ENCODE results near the gene KCTD16. TPM values are rescaled to one million over a fixed set of nuclear protein-coding genes. Genes with fewer than 3 reads are reported as not detected.

KCTD16 gene
- total RNA-seq, 4 donors from 2014 or later, result not detected

DNA sequence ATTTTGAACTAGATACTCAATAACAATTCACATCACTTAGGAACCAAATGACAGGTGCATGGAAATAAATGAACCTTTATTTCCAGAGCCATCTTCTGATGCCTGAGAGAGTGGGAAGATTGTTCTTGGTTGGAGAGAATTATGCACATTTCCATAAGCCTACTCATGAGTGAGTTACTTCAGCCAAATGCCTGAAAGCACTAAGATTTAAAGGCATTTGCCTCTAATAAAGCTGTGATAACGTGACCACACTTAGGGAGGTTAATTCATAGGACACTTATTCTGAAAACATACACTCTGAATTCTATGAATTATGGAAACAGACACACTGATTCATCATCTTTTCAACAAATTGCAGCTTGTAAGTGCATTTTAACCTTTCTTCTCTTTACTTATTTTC, 40.0 kb downstream of the KCTD16 start:
- TF ChIP-seq, protein P1, sequence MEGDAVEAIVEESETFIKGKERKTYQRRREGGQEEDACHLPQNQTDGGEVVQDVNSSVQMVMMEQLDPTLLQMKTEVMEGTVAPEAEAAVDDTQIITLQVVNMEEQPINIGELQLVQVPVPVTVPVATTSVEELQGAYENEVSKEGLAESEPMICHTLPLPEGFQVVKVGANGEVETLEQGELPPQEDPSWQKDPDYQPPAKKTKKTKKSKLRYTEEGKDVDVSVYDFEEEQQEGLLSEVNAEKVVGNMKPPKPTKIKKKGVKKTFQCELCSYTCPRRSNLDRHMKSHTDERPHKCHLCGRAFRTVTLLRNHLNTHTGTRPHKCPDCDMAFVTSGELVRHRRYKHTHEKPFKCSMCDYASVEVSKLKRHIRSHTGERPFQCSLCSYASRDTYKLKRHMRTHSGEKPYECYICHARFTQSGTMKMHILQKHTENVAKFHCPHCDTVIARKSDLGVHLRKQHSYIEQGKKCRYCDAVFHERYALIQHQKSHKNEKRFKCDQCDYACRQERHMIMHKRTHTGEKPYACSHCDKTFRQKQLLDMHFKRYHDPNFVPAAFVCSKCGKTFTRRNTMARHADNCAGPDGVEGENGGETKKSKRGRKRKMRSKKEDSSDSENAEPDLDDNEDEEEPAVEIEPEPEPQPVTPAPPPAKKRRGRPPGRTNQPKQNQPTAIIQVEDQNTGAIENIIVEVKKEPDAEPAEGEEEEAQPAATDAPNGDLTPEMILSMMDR (IDR thresholded peaks at IDR 0.05), result no peak
- TF ChIP-seq POLR2A (IDR thresholded peaks at IDR 0.05), result no peak
- 33 to 37% methylated on average over 1 of the region's 1 CpG for WGBS, 2 donors
- Histone ChIP-seq H3K27ac (no peak overlapping the region), H3K4me1 (no peaks in the 10 kb centered on the region), H3K4me3 (no peak overlapping the region), H3K9me3 (no peaks in the 10 kb centered on the region), H3K27me3 (peaks cover 0 to 64% (median 0%) of the 10 kb centered on the region in 4 donors), H3K36me3 (no peaks in the 10 kb centered on the region)
- intact Hi-C loops (cut with DNase I), result no loop called here
- no peak for DNase-seq

DNA sequence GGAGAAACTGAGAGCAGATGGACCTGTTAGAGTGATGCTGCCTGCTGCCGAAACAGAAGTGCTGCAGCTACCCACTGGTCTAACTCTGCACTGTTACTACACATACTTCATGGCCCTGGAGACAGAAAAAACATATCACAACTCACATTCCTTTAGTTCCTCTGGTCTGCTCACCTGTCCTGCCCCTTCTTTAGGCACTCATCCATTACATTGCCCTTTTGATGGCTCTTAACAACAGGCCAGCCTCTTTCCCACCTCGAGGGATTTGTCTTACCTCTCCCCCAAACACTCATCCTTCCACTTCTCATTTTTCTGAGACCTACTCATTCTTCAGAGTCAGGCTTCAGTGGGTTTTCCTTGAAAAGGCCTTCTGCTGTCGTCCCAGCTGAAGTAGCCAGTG, 49.2 kb downstream of the KCTD16 start:
- intact Hi-C loops (cut with DNase I), result no loop called here
- DNase-seq, result no peak
- no peak overlapping the region for H3K27ac ChIP-seq

DNA sequence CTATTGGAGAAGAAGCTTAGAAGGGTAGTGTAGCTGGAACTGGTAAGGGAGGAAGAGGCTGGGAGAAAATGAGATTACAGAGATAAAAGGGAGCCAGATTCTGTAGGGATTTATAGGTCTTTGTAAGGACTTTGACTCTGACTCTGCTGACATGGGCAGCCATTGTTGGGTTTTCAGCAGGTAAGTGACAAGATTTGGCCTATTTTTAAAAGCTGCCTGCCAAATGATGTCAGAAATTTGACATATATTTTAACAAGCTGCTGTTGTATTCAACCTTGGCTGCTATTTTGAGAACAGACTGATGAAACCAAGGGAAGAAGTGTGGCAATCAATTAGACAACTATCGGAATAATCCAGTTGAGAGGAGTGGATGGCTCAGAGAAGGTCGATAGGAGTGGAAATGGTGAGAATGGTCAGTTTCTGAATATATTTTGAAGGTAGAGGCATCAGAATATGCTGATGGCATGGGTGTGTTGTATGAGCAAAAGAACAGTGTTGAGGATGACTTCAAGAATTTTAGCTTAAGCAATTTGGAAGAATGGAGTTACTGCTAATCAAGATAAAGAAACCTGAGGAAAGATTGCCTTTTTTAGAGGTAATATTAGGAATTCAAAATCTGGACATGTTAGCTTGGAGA, 56.8 kb downstream of the KCTD16 start:
- intact Hi-C loops (cut with DNase I), result no loop called here
- TF ChIP-seq POLR2A (IDR thresholded peaks at IDR 0.05), result no peak
- TF ChIP-seq, protein P1 (IDR thresholded peaks at IDR 0.05), result no peak
- no peak overlapping the region for H3K27ac ChIP-seq
- H3K9me3 ChIP-seq, result no peaks in the 10 kb centered on the region
- 72 to 73% methylated on average over 2 of the region's 2 CpGs for WGBS, 2 donors
- DNase-seq, result no peak
- peaks cover 0 to 7% (median 0%) of the 10 kb centered on the region in 4 donors for H3K27me3 ChIP-seq
- no peak overlapping the region for H3K4me3 ChIP-seq
- H3K36me3 ChIP-seq, result no peaks in the 10 kb centered on the region
- H3K4me1 ChIP-seq, result no peaks in the 10 kb centered on the region

More for the DNA sequence above, 49.2 kb downstream of the KCTD16 start:
- Histone ChIP-seq H3K4me1 (no peaks in the 10 kb centered on the region), H3K27me3 (peaks cover 0 to 10% (median 0%) of the 10 kb centered on the region in 4 donors), H3K9me3 (no peaks in the 10 kb centered on the region), H3K4me3 (no peak overlapping the region), H3K36me3 (no peaks in the 10 kb centered on the region)
- WGBS, 2 donors, result 54 to 58% methylated on average over 3 of the region's 3 CpGs
- no peak for TF ChIP-seq POLR2A (IDR thresholded peaks at IDR 0.05)
- TF ChIP-seq, protein P1 (IDR thresholded peaks at IDR 0.05), result no peak

DNA sequence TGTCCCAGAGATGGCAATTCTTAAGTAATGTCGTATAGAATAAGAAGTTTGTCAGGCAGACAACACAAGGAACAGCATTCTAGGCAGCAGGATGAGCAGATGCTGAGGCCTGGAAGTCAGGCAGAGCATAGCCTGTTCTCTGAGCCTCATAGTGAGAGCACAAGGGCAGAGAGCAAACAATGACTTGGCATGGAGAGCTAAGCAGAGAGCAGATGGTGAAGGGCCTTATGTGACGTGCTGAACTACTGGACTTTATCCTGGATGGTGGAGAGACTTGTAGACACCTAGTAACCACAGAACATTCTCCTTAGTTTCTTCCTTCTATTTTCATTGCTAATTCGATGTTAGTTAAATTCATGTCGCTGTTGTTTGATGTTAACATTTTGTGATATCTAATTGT, 60.1 kb downstream of the KCTD16 start:
- WGBS, 2 donors, result 77 to 81% methylated on average over 4 of the region's 4 CpGs
- Histone ChIP-seq H3K4me3 (no peak overlapping the region), H3K9me3 (no peaks in the 10 kb centered on the region), H3K27ac (no peak overlapping the region), H3K36me3 (no peaks in the 10 kb centered on the region), H3K27me3 (peaks cover 0 to 7% (median 0%) of the 10 kb centered on the region in 4 donors), H3K4me1 (no peaks in the 10 kb centered on the region)
- TF ChIP-seq, protein P1 (IDR thresholded peaks at IDR 0.05), result no peak
- no peak for DNase-seq
- intact Hi-C loops (cut with DNase I), result no loop called here

DNA sequence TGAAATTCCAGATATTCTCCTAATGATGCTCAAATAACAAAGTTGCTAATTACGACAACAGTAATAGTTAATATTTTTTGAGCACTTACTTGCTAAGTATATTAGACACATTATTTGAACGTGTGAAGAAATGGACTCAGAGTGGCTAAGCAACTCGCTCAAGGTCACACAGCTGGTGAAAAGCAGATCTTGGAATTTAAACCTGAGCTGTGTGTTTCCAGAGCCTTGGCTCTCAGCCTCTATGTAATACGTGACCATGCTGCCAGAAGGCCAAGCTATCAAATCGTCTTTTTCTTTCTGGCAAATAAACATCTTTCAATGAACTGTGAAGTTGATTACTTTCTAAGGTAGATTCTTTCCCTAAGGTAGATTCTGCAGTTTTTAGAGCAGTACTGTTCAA, 61.6 kb downstream of the KCTD16 start:
- Histone ChIP-seq H3K36me3 (no peaks in the 10 kb centered on the region), H3K4me1 (no peaks in the 10 kb centered on the region), H3K27me3 (peaks cover 0 to 3% (median 0%) of the 10 kb centered on the region in 4 donors), H3K9me3 (no peaks in the 10 kb centered on the region), H3K4me3 (no peak overlapping the region), H3K27ac (no peak overlapping the region)
- TF ChIP-seq, protein P1 (IDR thresholded peaks at IDR 0.05), result no peak
- no peak for TF ChIP-seq POLR2A (IDR thresholded peaks at IDR 0.05)
- 72 to 81% methylated on average over 5 of the region's 5 CpGs for WGBS, 2 donors
- no peak for DNase-seq
- intact Hi-C loops (cut with DNase I), result no loop called here
